Esophagus squamous epithelium (tissue), 4 donors: ENCODE measurements around the gene QRSL1.

ENCODE experiments used
- CTCF ChIP-seq, 6 experiments: fragments of 450-650 bp in 4 of 6; fragments of 200-600 bp in 2 of 6; sonication (generic) in 2 of 6; IDR thresholded peaks; one replicate each; pipeline ENCODE4 v1.5.1; 2016 to 2019; ENCODE audit warnings: antibody characterized with exemption in 6 of 6, mild to moderate bottlenecking in 4 of 6, moderate library complexity in 4 of 6
- POLR2A ChIP-seq, 4 donors: fragments of 450-650 bp; IDR thresholded peaks; one replicate each; pipeline ENCODE4 v1.6.1; 2017; ENCODE audit warnings: antibody characterized with exemption in 4 of 4, mild to moderate bottlenecking in 4 of 4, moderate library complexity in 3 of 4

DNA sequence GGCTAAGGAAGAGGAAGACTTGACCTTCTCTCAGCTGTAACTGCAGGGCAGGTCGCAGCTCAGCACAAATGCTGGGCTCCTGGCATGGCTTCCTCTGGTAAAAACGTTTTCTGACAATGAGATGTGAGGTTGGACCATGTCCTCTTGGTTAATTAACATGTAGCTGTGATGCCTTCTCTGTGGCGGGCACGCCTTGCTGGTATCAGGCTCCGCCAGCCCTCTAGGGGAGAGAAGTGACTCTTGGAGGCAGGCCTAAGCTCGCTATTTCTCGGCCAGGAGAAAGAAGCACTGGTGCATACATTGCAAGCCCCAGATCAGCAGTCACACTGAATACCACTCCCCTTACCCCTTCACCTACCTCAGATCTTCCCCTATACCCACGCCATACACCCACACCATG, 65.0 kb downstream of the QRSL1 start:
- TF ChIP-seq POLR2A (IDR thresholded peaks at IDR 0.05): no peak
- no peak for TF ChIP-seq CTCF (IDR thresholded peaks at IDR 0.05)
